ENCODE data around the gene TNFAIP1.

TNFAIP1 gene

DNA sequence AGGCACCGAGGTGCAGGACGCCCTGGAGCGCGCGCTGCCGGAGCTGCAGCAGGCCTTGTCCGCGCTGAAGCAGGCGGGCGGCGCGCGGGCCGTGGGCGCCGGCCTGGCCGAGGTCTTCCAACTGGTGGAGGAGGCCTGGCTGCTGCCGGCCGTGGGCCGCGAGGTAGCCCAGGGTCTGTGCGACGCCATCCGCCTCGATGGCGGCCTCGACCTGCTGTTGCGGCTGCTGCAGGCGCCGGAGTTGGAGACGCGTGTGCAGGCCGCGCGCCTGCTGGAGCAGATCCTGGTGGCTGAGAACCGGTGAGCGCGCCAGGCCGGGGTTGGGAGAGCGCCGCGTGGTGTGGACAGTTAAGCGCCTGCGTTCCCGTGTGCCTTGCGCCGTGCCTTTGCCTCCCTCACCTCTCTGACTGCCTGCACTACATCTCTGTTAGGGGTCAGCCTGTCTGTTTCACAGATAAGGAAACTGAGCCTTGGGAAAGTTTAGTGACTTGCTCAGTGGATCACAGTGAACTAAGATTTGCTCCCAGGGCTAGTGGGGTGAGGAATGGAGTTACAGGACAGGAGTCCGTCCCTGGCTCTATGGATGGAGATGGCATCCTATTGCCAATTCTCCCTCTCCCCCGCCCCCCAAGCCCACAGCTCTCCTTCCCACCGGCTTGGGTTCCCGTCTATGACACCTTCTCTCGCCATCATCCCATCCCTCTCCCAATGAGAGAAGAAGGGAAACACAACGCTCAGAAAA, 36.8 kb downstream of the TNFAIP1 start:
- no peak for DNase-seq

DNA sequence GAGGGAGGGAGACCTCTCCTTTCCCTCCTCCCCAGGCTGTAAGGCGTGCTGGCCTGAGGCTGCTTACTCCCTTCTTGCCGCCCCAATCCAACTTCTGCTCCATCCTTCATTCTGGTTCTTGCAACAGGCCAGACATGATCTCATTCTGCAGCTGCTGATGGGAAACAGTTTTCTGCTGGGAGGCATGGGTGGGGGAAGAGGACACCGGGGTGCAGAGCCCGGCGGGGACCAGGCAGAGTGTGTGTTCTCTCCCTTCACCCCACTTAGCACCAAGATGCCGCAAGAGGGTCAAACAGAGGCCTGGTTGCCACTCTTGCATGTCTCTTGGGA, 37.3 kb downstream of the TNFAIP1 start:
- no peak for DNase-seq

DNA sequence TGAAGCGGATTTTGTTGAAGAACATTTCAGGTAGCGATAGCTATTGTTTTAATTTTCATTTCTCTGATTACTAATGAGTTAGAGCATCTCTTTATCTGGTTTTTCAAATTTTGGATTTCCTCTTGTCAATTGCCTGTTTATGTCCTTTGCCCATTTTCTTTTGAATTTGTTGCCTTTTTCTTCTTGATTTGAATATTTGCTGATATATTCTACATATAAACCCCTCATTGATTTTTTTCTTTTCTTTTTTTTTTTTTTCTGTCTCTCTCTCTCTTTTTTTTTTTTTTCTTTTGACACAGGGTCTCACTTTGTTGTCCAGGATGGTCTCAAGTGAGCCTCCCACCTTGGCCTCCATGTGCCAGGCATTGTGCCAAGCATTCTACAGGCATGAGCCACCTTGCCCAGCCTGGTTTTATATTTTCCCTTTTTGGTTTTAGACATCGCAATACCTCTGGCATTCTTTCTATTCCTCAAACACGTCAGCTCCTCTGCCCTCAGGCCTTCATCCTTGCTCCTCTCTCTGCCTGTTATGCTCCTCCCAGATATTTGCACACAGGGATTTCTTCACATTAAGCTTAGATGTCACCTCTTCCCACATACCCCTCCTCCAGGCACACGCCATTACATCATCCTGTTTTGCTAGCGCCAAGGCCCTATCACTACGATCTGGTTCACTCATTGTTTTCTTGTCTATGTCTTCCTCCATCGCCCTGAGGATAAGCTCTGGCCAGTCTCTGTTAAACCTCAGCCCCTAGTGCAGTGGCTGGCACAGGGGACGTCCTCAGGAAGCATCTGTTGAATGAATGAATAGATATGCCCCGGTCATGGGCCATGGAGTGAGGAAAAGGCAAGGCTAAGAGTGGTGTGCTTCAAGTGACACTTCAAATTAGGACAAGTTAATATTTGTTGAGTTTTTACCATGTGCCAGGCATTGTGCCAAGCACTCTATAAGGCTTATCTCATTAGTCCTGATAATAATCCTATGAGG, 44.5 kb downstream of the TNFAIP1 start:
- no peak for DNase-seq

DNA sequence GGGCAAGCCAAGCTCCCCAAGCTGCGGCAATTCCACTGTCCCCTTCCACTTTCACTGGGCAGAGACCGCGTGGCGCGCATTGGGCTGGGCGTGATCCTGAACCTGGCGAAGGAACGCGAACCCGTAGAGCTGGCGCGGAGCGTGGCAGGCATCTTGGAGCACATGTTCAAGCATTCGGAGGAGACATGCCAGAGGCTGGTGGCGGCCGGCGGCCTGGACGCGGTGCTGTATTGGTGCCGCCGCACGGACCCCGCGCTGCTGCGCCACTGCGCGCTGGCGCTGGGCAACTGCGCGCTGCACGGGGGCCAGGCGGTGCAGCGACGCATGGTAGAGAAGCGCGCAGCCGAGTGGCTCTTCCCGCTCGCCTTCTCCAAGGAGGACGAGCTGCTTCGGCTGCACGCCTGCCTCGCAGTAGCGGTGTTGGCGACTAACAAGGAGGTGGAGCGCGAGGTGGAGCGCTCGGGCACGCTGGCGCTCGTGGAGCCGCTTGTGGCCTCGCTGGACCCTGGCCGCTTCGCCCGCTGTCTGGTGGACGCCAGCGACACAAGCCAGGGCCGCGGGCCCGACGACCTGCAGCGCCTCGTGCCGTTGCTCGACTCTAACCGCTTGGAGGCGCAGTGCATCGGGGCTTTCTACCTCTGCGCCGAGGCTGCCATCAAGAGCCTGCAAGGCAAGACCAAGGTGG, 45.7 kb downstream of the TNFAIP1 start:
- DNase-seq: no peak

DNA sequence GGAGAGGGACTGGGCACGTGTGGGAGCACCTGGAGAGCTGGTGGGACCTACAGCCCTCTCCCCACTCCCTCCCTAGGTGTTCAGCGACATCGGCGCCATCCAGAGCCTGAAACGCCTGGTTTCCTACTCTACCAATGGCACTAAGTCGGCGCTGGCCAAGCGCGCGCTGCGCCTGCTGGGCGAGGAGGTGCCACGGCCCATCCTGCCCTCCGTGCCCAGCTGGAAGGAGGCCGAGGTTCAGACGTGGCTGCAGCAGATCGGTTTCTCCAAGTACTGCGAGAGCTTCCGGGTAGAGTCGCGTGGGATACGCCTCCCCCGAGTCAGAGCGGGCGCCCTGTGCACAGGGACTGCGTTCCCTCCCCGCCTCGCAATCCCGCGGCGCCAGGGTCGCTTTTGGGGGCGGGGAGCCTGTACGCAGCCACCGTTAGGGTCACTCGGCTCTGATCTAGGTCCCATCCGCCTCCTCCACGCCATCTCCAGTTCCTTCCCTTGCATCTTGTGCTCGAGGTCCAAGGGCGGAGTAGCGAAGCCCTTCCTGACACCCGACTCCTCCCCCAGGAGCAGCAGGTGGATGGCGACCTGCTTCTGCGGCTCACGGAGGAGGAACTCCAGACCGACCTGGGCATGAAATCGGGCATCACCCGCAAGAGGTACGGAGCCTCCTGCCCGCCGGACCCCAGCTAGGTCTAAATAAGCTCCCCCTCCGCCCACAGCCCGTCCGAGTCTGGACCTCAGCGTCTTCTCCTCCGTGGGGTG, 48.9 kb downstream of the TNFAIP1 start:
- DNase-seq: no peak

DNA sequence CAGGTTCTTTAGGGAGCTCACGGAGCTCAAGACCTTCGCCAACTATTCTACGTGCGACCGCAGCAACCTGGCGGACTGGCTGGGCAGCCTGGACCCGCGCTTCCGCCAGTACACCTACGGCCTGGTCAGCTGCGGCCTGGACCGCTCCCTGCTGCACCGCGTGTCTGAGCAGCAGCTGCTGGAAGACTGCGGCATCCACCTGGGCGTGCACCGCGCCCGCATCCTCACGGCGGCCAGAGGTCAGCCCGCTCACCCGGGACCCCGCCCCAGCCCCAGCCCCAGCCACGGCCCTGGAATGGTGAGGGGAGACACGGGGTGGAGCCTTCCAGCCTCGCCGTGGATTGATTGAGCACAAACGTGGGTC, 49.5 kb downstream of the TNFAIP1 start:
- DNase-seq: no peak

DNA sequence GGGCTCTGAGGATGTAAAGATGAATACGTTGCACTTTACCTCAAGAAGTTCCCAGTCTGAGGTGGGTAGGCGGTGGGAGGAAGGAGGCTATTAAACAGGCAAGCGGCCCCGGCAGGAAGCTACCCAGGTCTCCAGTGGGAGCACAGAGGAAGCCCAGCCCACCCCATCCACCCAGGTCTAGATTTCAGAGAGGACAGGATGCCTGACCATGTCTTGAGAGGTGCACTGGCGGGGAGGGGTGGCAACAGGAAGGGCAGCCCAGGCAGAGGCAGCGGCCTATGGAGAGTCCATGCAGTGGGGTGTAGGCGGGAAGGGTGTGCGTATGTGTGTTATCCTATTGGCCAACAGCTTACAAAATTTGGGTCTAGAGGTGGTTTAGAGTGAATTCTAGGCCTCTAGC, 49.8 kb downstream of the TNFAIP1 start:
- no peak for DNase-seq

DNA sequence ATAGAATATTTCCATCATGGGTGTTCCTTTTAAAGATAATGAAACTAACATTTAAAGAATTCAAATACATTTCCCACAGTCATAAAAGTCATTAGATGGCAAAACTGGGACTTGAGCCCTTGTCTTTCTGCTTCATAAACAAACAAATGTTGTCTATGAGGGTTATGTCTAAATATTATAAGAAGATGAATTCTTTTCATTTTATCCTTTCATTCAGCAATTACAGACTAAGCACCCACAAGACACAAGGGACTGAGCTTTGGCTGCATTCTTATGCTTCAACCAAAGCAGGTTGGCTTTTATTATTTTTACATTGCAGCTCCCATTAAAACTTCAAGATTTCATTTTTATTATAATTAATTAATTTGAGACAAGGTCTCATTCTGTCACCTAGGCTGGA, 50.8 kb downstream of the TNFAIP1 start:
- no peak for DNase-seq

DNA sequence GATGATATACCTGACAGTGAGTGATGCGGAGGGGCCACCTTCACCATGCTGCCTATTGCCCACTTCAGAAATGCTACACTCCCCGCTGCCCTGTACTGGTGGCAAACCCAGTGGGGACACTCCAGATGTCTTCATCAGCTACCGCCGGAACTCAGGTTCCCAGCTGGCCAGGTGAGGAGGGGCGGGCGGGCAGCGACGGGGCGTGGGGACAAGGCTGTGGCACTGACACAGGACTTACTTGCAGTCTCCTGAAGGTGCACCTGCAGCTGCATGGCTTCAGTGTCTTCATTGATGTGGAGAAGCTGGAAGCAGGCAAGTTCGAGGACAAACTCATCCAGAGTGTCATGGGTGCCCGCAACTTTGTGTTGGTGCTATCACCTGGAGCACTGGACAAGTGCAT, 52.5 kb downstream of the TNFAIP1 start:
- DNase-seq: no peak

DNA sequence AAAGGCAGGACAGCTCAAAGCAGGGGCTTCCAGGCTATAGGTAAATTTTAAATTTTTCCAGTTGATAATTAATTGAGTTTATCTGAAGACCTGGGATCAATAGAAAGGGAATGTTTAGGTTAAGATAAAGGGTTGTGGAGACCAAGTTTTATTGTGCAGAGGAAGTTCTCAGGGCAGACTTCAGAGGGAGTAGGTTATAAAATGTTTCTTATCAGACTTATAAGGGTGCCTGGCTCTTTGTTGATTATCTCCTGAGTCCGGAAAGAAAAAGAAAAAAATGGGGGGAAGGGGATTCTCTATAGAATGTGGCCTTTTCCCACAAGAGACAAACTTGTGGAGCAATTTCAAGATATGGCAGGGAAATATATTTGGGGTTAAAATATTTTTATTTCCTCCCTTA, 54.6 kb downstream of the TNFAIP1 start:
- no peak for DNase-seq

DNA sequence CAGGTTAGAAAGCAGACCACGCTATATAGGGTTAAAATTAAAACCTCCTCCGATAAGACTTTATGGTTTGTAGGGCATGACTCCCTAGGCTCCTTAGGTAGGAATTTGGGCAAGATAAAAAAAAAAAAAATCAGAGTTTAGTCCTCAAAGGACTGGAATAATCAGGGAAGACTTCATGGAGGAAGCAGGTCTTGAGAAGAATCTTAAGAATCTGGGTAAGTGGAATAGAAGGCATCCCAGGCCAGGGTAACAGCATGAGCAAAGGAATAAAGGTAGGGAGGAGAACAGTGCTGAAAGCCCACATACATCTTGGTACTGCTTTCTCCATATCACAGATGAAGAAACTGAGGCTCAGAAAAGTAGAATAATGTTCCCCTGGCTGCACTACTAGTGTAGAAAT, 55.0 kb downstream of the TNFAIP1 start:
- no peak for DNase-seq

DNA sequence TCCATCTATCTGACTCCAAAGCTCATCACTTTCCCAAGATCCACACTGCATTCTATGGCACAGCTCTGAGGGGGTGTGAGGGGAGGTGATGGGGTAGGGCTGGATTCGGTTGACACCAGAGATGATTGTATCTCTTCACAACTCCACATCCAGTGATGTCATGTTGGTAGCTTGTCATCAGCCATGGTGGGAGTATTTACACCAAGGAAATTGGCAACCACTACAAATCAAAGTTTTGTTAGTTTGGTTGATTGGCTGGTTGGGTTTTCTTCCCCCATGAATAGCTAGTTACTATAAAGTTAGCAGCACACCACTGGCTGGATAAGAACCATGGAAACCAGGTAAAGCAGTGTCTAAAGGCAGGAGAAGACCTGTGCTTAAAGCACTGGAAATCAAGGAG, 55.4 kb downstream of the TNFAIP1 start:
- DNase-seq: no peak

DNA sequence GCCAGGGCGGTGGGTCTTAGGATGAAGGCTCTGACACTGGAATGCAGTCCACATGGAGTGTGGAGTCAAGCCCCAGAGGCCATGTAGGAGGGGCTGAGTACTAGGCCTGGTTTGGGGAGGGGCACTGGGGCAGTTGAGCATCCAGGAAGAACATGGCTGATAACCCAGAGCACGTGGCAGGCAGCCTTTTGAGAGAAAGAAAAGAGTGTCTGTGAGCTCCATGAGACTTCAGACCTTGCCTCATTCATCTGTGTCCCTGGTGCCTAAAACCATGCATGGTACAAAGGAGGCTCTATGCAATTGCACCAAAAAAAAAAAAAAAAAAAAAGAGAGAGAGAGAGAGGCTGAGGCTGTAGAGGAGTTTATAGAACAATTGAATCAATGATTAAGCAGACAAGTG, 55.8 kb downstream of the TNFAIP1 start:
- no peak for DNase-seq

DNA sequence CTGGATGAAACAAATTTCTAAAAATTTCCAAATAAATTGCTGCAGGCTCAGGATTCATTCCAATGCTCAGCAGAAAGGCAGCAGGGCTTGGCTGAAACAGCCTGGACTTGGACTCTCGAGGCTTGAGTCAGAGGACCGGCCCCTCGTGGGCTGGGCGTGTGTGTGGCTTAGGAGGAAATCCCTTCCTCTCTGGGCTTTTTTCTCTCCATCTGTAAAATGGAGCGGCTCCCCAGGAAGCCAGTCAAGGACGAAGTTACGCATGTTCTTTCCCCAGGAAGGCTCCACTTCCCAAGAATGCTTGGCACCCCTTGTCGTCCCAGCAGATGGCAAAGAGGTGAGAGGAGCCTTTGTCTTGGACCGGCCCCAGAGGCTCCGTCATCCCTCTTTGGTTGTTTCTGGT, 56.9 kb downstream of the TNFAIP1 start:
- no peak for DNase-seq

DNA sequence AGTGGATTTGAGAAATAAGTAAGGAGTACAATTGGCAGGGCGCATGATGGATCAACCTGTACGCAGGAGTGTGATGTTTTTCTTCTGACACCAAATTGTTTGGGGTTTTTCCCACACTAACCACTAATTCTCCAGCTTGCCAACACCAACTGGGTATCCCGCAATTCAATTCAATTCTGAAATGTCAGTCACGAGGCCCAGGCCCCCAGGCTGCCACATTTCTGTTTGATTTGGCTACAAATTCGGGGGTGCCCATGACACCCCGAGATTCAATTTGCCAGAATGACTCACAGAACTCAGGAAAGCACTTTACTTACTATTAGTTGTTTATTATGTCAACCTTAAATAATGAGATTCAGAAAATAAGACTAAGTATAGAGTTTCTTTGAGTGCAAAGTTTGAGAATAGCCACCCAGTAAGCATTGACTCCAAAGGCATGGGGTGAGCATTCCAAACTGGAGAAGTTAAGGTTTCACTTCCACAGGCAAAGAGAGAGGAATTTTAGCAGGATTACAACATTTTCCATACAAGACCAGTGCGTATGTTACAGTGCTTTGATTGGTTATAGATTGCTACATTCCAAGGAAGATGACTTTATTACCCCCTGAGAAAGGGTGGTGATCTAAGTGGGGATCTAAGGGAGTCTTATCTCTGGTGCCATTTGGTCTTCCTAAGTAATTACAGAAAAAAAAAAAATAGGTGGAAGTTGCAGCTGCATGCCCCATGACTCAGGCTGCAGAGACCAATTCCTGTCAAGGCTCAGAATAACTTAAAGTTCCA, 59.0 kb downstream of the TNFAIP1 start:
- no peak for DNase-seq

DNA sequence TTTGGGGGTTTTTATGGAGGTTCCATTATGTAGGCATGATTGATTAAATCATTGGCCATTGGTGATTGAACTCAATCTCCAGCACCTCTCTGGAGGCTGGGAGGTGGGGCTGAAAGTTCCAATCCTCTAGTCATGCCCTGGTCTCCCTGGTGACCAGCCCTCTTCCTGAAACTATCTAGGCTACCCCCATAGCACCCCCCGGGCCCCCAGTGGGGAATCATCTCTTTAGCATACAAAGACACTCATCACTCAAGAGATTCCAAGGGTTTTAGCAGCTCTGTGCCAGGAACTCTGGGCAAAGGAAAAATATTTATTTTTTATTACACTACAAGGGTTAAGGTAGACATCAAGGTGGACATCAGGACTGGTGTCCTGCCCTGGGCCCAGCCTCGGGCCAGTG, 59.9 kb downstream of the TNFAIP1 start:
- no peak for DNase-seq

DNA sequence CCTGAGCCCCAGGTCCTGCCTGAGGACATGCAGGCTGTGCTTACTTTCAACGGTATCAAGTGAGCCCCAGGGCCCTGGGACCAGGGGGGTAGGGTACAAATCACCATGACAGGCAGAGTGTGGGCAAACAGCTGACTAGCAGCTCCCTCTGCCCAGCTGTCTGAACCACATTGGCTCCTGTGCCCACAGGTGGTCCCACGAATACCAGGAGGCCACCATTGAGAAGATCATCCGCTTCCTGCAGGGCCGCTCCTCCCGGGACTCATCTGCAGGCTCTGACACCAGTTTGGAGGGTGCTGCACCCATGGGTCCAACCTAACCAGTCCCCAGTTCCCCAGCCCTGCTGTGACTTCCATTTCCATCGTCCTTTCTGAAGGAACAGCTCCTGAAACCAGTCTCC, 60.4 kb downstream of the TNFAIP1 start:
- no peak for DNase-seq

Data from NCI-H2081 treated with DMSO at 0.1 percent for 48 hours (cell line).